Measurements from ENCODE around the gene ANXA11.

ANXA11 gene

DNA sequence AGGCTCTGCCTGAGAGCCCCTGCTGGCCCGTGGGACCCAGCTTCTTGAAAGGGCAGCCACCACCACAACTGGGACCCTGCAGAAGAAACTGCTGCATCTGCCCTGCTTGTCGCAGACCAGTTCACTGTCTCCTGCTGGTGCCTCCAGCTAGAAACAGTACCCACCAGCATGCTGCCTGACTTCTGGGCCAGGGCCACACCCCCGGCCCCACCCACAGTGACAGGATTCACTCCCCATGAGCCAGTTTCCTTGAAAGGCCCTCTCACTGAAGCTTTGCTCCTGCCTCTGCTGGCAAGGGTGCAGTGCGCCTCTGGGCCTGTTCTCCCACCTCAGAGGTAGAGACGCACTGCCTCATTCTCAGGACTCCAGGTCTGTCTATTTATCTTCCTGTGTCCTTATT is 32.4 kb downstream of the ANXA11 start:
- Histone ChIP-seq H3K9ac (peak overlapping the region in 1 of 11 experiments; percentile 31; a peak in 1 of 22 replicates), H3K4me1 (peaks cover 25 to 73% (median 45%) of the 10 kb centered on the region in 10 experiments), H3K27me3 (no peaks in the 10 kb centered on the region), H3K4me2 (no peak overlapping the region), H3K36me3 (peaks cover 17 to 91% (median 50%) of the 10 kb centered on the region in 11 experiments), H3K4me3 (no peak overlapping the region), H4K20me1 (peaks cover 66 to 100% (median 96%) of the 10 kb centered on the region in 11 experiments), H3K27ac (0 out of 22 replicates have a peak overlapping the region, but pooled peaks of 1 of the 11 experiments have one; percentile 2), H3K9me3 (replicated peaks in 1 of 11) (no peaks in the 10 kb centered on the region)
- no peak for TF ChIP-seq Cebpa-rat (IDR thresholded peaks at IDR 0.05)

DNA sequence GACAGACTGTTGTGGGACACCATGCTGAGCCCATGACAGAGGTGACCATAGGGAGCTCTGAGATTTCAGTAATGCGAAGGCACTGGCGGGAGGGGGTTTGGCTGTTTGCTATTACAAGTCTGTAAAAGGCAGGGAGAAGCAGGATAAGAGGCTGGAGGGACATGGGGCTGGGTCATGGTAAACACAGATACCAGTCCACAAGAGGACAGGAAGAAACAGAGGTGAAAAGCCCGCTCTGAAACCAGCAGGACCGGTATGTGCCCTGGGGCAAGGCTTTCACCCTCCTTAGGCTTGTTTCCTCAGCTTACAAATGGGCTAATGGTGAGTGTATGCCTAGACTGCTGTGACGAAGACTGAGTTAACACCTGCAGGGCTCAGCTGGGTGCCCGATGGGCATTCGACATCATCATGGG is 34.1 kb downstream of the ANXA11 start:
- peaks cover 37 to 85% (median 59%) of the 10 kb centered on the region in 10 experiments for H3K4me1 ChIP-seq
- H3K9me3 ChIP-seq (replicated peaks in 1 of 11), result no peaks in the 10 kb centered on the region
- TF ChIP-seq Cebpa-rat (IDR thresholded peaks at IDR 0.05), result no peak
- H3K27me3 ChIP-seq, result no peaks in the 10 kb centered on the region
- H3K9ac ChIP-seq, result peak overlapping the region in 2 of 11 experiments; percentile 6 to 17; a peak in 1 of 22 replicates
- no peak overlapping the region for H3K4me3 ChIP-seq
- H3K27ac ChIP-seq, result peak overlapping the region in 1 of 11 experiments; percentile 7; a peak in 1 of 22 replicates
- H3K4me2 ChIP-seq, result no peak overlapping the region
- H3K36me3 ChIP-seq, result peaks cover 17 to 83% (median 54%) of the 10 kb centered on the region in 11 experiments
- H4K20me1 ChIP-seq, result peaks cover 50 to 99% (median 87%) of the 10 kb centered on the region in 11 experiments; a peak in 21 of 22 replicates

DNA sequence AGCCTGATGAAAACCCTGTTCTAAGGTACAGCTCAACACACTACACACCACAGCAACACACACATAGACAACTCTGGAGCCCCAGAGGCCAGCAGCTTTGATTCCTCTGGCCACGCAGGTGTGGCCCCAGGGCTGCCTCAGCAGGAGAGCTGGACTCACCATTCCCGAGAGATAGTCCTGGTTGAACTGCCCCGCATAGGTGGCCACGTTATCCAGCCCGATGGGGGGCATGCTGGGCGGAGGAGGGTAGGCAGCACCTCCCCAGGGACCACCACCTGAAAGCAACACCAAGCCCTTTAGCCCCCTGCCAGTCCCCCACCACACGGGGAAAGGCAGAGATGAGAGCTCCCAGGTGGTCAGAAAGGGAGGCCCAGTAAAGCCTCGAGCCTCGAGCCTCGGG is 34.7 kb downstream of the ANXA11 start:
- no peak overlapping the region for H3K4me2 ChIP-seq
- H3K9ac ChIP-seq, result no peak overlapping the region
- H3K9me3 ChIP-seq (replicated peaks in 1 of 11), result no peaks in the 10 kb centered on the region
- TF ChIP-seq Cebpa-rat (IDR thresholded peaks at IDR 0.05), result no peak
- peaks cover 44 to 93% (median 81%) of the 10 kb centered on the region in 11 experiments; a peak in 21 of 22 replicates for H4K20me1 ChIP-seq
- peaks cover 43 to 91% (median 65%) of the 10 kb centered on the region in 10 experiments for H3K4me1 ChIP-seq
- no peaks in the 10 kb centered on the region for H3K27me3 ChIP-seq
- H3K27ac ChIP-seq, result peak overlapping the region in 1 of 11 experiments; percentile 7; a peak in 1 of 22 replicates
- no peak overlapping the region for H3K4me3 ChIP-seq
- H3K36me3 ChIP-seq, result peaks cover 17 to 79% (median 54%) of the 10 kb centered on the region in 11 experiments

DNA sequence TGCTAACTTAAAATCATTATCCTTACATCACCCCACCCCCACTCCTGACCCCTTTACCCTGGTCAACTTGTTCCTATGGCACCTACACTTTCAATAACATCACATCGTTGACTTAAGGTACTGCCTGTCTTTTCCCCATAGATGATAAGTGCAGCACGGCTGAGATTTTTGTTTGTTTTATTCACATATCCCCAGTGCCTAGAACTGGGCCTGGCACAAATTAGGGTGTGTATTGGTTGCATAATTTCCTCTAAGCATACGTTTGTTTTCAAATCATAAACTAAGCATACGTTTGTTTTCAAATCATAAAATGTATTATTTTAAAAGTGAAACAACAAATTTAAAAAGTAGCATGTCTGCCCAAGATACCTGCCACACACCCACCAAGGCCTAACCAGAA is 35.3 kb downstream of the ANXA11 start:
- Histone ChIP-seq H4K20me1 (peaks cover 38 to 88% (median 76%) of the 10 kb centered on the region in 11 experiments; a peak in 21 of 22 replicates), H3K9me3 (replicated peaks in 1 of 11) (no peaks in the 10 kb centered on the region), H3K36me3 (peaks cover 17 to 76% (median 58%) of the 10 kb centered on the region in 11 experiments), H3K4me3 (no peak overlapping the region), H3K4me2 (peak overlapping the region in 1 of 11 experiments; percentile 87; a peak in 1 of 22 replicates), H3K27me3 (no peaks in the 10 kb centered on the region), H3K4me1 (peaks cover 49 to 94% (median 71%) of the 10 kb centered on the region in 10 experiments), H3K9ac (no peak overlapping the region), H3K27ac (no peak overlapping the region)
- TF ChIP-seq Cebpa-rat (IDR thresholded peaks at IDR 0.05), result no peak

DNA sequence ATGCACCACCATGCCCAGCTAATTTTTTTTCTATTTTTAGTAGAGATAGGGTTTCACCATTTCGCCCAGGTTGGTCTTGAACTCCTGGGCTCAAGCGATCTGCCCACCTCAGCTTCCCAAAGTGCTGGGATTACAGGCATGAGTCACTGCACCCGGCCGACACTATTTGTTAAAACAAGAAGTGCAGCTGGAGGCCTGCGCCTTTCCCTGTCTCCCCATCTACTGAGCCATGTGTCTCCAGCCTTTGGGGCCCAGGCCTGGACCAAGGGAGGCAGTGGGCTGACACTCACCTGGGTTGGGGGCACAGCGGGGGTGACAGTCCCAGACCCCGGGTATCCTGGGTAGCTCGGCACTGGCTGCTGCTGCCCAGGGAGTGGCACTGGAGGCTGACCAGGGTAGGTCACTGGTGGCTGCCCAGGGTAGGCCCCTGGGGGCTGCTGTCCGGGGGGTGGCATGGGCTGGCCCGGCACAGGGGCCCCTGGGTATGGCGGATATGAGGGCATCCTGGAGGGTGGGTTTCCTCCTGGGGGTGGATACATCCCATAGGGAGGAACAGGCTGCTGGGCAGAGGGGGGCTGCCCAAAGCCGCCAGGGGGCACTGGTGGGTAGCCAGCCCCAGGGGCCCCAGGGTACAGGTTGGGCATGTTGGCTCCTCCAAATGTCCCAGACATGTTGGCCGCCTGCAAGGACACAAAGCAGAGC is 36.5 kb downstream of the ANXA11 start:
- Histone ChIP-seq H3K36me3 (peaks cover 26 to 80% (median 65%) of the 10 kb centered on the region in 11 experiments), H3K9ac (peak overlapping the region in 2 of 11 experiments; percentile 0 to 37; a peak in 3 of 22 replicates), H3K4me2 (peak overlapping the region in 10 of 11 experiments; percentile 12 to 93 (median 82); a peak in 17 of 22 replicates), H3K27ac (0 out of 22 replicates have a peak overlapping the region, but pooled peaks of 1 of the 11 experiments have one; percentile 4), H3K4me1 (peaks cover 54 to 100% (median 74%) of the 10 kb centered on the region in 10 experiments), H3K27me3 (no peaks in the 10 kb centered on the region), H4K20me1 (peaks cover 30 to 82% (median 64%) of the 10 kb centered on the region in 11 experiments; a peak in 21 of 22 replicates), H3K4me3 (no peak overlapping the region), H3K9me3 (replicated peaks in 1 of 11) (no peaks in the 10 kb centered on the region)
- TF ChIP-seq Cebpa-rat (IDR thresholded peaks at IDR 0.05), result no peak

DNA sequence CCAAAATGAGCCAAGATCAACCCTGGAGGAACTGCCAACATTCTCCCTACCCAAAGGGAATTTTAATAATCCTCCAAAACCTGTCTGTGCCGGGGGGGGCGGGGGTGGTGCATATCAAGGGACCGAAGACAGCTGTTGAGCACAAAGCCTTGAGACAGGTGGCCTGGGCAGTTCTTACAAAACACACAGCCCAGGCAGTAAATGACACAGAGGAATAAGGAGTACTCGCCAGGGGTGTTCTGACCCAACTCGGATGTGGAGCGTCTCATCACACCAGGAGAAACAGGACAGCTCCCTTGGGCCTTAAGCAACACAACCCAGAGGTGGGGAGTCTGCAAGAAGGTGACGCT is 37.2 kb downstream of the ANXA11 start:
- Histone ChIP-seq H3K4me2 (peak overlapping the region; percentile 12 to 93 (median 77); a peak in 17 of 22 replicates), H3K9ac (0 out of 22 replicates have a peak overlapping the region, but pooled peaks of 1 of the 11 experiments have one; percentile 0), H3K27me3 (no peaks in the 10 kb centered on the region), H3K4me3 (no peak overlapping the region), H3K4me1 (peaks cover 47 to 100% (median 67%) of the 10 kb centered on the region in 10 experiments), H4K20me1 (peaks cover 23 to 75% (median 57%) of the 10 kb centered on the region in 11 experiments; a peak in 21 of 22 replicates), H3K36me3 (peaks cover 33 to 80% (median 69%) of the 10 kb centered on the region in 11 experiments), H3K27ac (peak overlapping the region in 3 of 11 experiments; percentile 87 to 93 (median 91); a peak in 1 of 22 replicates), H3K9me3 (replicated peaks in 1 of 11) (no peaks in the 10 kb centered on the region)
- TF ChIP-seq Cebpa-rat (IDR thresholded peaks at IDR 0.05), result no peak

DNA sequence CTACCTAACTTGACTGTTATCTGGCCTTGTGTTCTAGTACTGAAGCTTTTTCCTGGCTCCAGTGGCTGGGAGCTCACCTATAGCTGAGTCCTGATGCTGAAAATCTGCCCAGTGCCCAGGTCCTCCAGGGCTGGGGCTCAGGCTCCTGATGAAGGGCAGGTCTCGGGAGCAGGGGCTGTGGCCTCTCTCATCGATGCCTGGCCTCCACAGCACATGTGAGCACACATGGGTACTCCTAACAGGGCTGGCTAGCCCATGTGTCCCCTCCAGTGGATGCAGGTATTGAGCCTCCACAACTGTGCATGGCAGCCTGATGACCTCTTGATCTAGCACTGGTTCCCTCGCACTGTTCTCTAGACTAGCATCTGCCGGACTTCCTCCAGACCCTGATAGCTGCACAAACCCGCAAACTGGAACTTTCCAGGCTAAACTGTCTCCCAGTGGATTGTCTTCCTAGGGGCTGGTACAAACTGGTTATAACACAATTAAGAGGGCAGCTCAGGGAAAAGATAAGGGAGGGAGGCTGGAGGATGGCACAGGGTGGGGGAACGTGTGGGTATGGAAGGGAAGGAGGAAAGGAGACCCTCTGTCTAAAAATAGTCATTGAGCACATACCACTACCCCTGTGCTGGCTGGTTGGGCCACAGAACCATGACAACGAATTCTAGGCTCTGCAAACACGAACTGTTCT is 37.7 kb downstream of the ANXA11 start:
- peak overlapping the region in 6 of 11 experiments; percentile 1 to 79 (median 24); a peak in 4 of 22 replicates for H3K9ac ChIP-seq
- peaks cover 38 to 80% (median 69%) of the 10 kb centered on the region in 11 experiments for H3K36me3 ChIP-seq
- H3K4me2 ChIP-seq, result peak overlapping the region; percentile 66 to 93 (median 77); a peak in 21 of 22 replicates
- no peaks in the 10 kb centered on the region for H3K27me3 ChIP-seq
- H3K9me3 ChIP-seq (replicated peaks in 1 of 11), result no peaks in the 10 kb centered on the region
- H4K20me1 ChIP-seq, result peaks cover 21 to 70% (median 52%) of the 10 kb centered on the region in 11 experiments; a peak in 19 of 22 replicates
- peak overlapping the region; percentile 34 to 93 (median 87); a peak in 19 of 22 replicates for H3K27ac ChIP-seq
- H3K4me3 ChIP-seq, result no peak overlapping the region
- TF ChIP-seq Cebpa-rat (IDR thresholded peaks at IDR 0.05), result no peak
- peaks cover 45 to 100% (median 63%) of the 10 kb centered on the region in 10 experiments for H3K4me1 ChIP-seq

DNA sequence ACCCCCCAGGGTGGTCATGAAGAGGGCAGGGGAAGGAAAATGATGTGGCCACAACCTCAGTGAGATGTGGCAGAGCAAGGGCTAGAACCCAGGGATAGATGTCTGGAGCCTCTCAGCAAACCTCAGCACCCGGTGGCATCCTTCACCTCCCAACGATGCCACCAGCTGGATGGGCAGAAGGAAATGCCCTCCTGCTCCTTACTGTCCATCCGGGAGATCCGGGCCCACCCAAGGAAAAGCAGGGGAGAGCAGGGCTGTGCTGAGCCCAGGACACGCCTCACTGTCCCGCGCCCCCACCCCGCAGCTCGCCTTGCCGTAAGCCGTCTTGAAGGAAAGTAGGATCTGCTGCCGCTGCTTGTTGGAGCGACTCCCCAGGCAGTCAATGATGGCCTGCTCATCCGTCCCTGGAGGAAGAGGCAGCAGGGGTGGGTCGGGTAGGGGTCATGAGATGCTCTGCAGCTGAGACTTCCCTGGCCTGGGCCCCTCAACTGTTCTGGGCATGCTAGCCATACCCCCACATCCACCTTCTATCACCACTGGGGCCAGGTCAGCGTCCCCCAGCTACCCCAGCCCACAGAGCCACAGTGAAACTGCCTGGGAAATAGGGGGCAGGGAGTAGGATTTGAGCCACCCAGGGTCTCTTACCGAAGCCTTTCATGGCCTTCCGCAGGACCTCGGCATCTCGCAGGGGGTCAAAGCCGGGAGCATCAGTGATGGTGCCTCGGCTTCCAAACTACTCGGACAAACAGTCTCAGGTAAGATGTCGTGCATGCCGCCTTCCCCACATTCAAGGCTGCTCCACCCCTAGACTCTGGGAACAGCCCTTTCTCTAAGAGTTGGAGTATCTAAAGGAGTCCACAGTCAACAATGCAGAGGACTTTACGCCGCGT is 38.5 kb downstream of the ANXA11 start:
- no peak for TF ChIP-seq Cebpa-rat (IDR thresholded peaks at IDR 0.05)
- Histone ChIP-seq H3K4me1 (peaks cover 45 to 100% (median 60%) of the 10 kb centered on the region in 10 experiments), H4K20me1 (peaks cover 13 to 62% (median 47%) of the 10 kb centered on the region in 11 experiments; a peak in 18 of 22 replicates), H3K27ac (peak overlapping the region; percentile 62 to 93 (median 87)), H3K9me3 (replicated peaks in 1 of 11) (no peaks in the 10 kb centered on the region), H3K4me3 (peak overlapping the region in 4 of 10 experiments; percentile 9 to 33 (median 18); a peak in 4 of 20 replicates), H3K4me2 (peak overlapping the region; percentile 66 to 93 (median 77)), H3K27me3 (no peaks in the 10 kb centered on the region), H3K36me3 (peaks cover 45 to 80% (median 71%) of the 10 kb centered on the region in 11 experiments), H3K9ac (peak overlapping the region; percentile 38 to 79 (median 70); a peak in 19 of 22 replicates)
